GM12891 (cell line): ENCODE measurements around the gene SUPT5H.

Source experiments
- POLR2A ChIP-seq: IDR thresholded peaks from 2 replicates; pipeline ENCODE4 v1.6.1; 2011; ENCODE audit warnings: low read depth, low read length, control low read depth
- SPI1 ChIP-seq: IDR thresholded peaks from 2 replicates; pipeline ENCODE4 v1.6.1; 2011; ENCODE audit warnings: low read depth, low read length, control low read depth
- TAF1 ChIP-seq: IDR thresholded peaks from 2 replicates; pipeline ENCODE4 v1.6.1; 2011; ENCODE audit warnings: low read depth, low read length, control low read depth

- TF ChIP-seq POLR2A, result no peak
- TF ChIP-seq SPI1, result no peak
- no peak for TF ChIP-seq TAF1
Measured at GRCh38 chr19:39473443-39473960, 28.1 kb downstream of the SUPT5H start.
